ENCODE measurements around the gene NPBWR2. TPM values are rescaled to one million over a fixed set of nuclear protein-coding genes. Genes with fewer than 3 reads are reported as not detected.
"Not testable (repeated sequence)": the region's sequence is repeated elsewhere in the genome, so short reads cannot be mapped to it uniquely, and the experiment has no call there.

The NPBWR2 gene
- total RNA-seq, 1 donor from 2014 or later: not detected

- DNase-seq (ENCODE audit: low read depth, low spot score): no peak
- peaks cover 15% of the 10 kb centered on the region for H3K4me1 Mint-ChIP-seq
- no peak overlapping the region for H3K27ac Mint-ChIP-seq (ENCODE audit: unreplicated experiment)
- peaks cover 8% of the 10 kb centered on the region for H3K9me3 Mint-ChIP-seq
- TF ChIP-seq CTCF (conservative IDR thresholded peaks at IDR 0.05): no peak
- H3K4me3 Mint-ChIP-seq: no peak overlapping the region
- peaks cover 32% of the 10 kb centered on the region for H3K27me3 Mint-ChIP-seq (ENCODE audit: low read depth)
- H3K36me3 Mint-ChIP-seq (ENCODE audit: low read depth): peaks cover 4% of the 10 kb centered on the region
Observed at GRCh38 chr20:64093013-64093503, 14.3 kb downstream of the NPBWR2 start.

- H3K27ac Mint-ChIP-seq (ENCODE audit: unreplicated experiment): peak overlapping the region; percentile 86
- TF ChIP-seq CTCF (conservative IDR thresholded peaks at IDR 0.05): no peak
Observed at GRCh38 chr20:64092258-64093012, 14.9 kb downstream of the NPBWR2 start.

GRCh38 chr20:64091770-64092169 lies 15.6 kb downstream of the NPBWR2 start:
- H3K36me3 Mint-ChIP-seq (ENCODE audit: low read depth): peaks cover 1% of the 10 kb centered on the region
- H3K9me3 Mint-ChIP-seq: peaks cover 5% of the 10 kb centered on the region
- H3K27ac Mint-ChIP-seq (ENCODE audit: unreplicated experiment): peak overlapping the region; percentile 3
- TF ChIP-seq CTCF (conservative IDR thresholded peaks at IDR 0.05): no peak
- peaks cover 15% of the 10 kb centered on the region for H3K4me1 Mint-ChIP-seq
- H3K4me3 Mint-ChIP-seq: no peak overlapping the region
- no peak for DNase-seq (ENCODE audit: low read depth, low spot score)
- peaks cover 36% of the 10 kb centered on the region for H3K27me3 Mint-ChIP-seq (ENCODE audit: low read depth)

More at GRCh38 chr20:64092258-64093012, 14.9 kb downstream of the NPBWR2 start:
- H3K36me3 Mint-ChIP-seq (ENCODE audit: low read depth): peaks cover 4% of the 10 kb centered on the region
- peaks cover 8% of the 10 kb centered on the region for H3K9me3 Mint-ChIP-seq
- H3K27me3 Mint-ChIP-seq (ENCODE audit: low read depth): peaks cover 38% of the 10 kb centered on the region
- H3K4me3 Mint-ChIP-seq: no peak overlapping the region
- no peak for DNase-seq (ENCODE audit: low read depth, low spot score)
- peaks cover 15% of the 10 kb centered on the region for H3K4me1 Mint-ChIP-seq

- no peak for TF ChIP-seq CTCF (conservative IDR thresholded peaks at IDR 0.05)
- Mint-ChIP-seq H3K4me3 (no peak overlapping the region), H3K4me1 (peaks cover 15% of the 10 kb centered on the region), H3K27me3 (ENCODE audit: low read depth) (peaks cover 39% of the 10 kb centered on the region), H3K27ac (ENCODE audit: unreplicated experiment) (peak overlapping the region; percentile 3), H3K9me3 (peaks cover under 1% of the 10 kb centered on the region), H3K36me3 (ENCODE audit: low read depth) (no peaks in the 10 kb centered on the region)
- no peak for DNase-seq (ENCODE audit: low read depth, low spot score)
Observed at GRCh38 chr20:64091340-64091739, 16.0 kb downstream of the NPBWR2 start.

GRCh38 chr20:64090165-64090564 lies 17.2 kb downstream of the NPBWR2 start:
- H3K4me3 Mint-ChIP-seq: peak overlapping the region; percentile 41
- H3K9me3 Mint-ChIP-seq: no peaks in the 10 kb centered on the region
- H3K4me1 Mint-ChIP-seq: peaks cover 15% of the 10 kb centered on the region
- peaks cover 51% of the 10 kb centered on the region for H3K27me3 Mint-ChIP-seq (ENCODE audit: low read depth)
- no peaks in the 10 kb centered on the region for H3K36me3 Mint-ChIP-seq (ENCODE audit: low read depth)
- TF ChIP-seq CTCF (conservative IDR thresholded peaks at IDR 0.05): no peak
- no peak for DNase-seq (ENCODE audit: low read depth, low spot score)
- no peak overlapping the region for H3K27ac Mint-ChIP-seq (ENCODE audit: unreplicated experiment)

- H3K27ac Mint-ChIP-seq (ENCODE audit: unreplicated experiment): not testable (repeated sequence)
- Mint-ChIP-seq H3K4me1 (peaks cover 19% of the 10 kb centered on the region), H3K27me3 (ENCODE audit: low read depth) (peaks cover 62% of the 10 kb centered on the region)
Observed at GRCh38 chr20:64088586-64088985, 18.8 kb downstream of the NPBWR2 start.

GRCh38 chr20:64087226-64087825 lies 20.0 kb downstream of the NPBWR2 start:
- H3K4me3 Mint-ChIP-seq; DNase-seq (ENCODE audit: low read depth, low spot score); H3K36me3 Mint-ChIP-seq (ENCODE audit: low read depth); H3K27ac Mint-ChIP-seq (ENCODE audit: unreplicated experiment); H3K9me3 Mint-ChIP-seq: not testable (repeated sequence)
- Mint-ChIP-seq H3K4me1 (peaks cover 18% of the 10 kb centered on the region), H3K27me3 (ENCODE audit: low read depth) (peaks cover 67% of the 10 kb centered on the region)

More at GRCh38 chr20:64088586-64088985, 18.8 kb downstream of the NPBWR2 start:
- H3K9me3 Mint-ChIP-seq; DNase-seq (ENCODE audit: low read depth, low spot score); H3K36me3 Mint-ChIP-seq (ENCODE audit: low read depth); H3K4me3 Mint-ChIP-seq: not testable (repeated sequence)

All from neural crest cell (in vitro differentiated cells).